Skeletal muscle satellite cell (primary cell): ENCODE results near the gene RGS11.

Source experiments
- H3K27me3 ChIP-seq: 2 replicates; pipeline ENCODE4 v1.7.0; 2013; ENCODE audit warnings: low read length; ENCODE audit not compliant: control insufficient read depth, insufficient read depth
- H3K36me3 ChIP-seq: 2 replicates; pipeline ENCODE4 v1.7.0; 2013; ENCODE audit warnings: mild to moderate bottlenecking, control low read depth, low read length; ENCODE audit not compliant: insufficient read depth
- H3K4me1 ChIP-seq: 2 replicates; pipeline ENCODE4 v1.7.0; 2013; ENCODE audit warnings: low read length; ENCODE audit not compliant: control insufficient read depth, insufficient read depth
- H3K4me2 ChIP-seq: 2 replicates; pipeline ENCODE4 v1.7.0; 2013; ENCODE audit warnings: mild to moderate bottlenecking, low read length
- H3K4me3 ChIP-seq: 2 replicates; pipeline ENCODE4 v1.7.0; 2013; ENCODE audit warnings: low read length
- H3K9ac ChIP-seq: 2 replicates; pipeline ENCODE4 v1.7.0; 2013; ENCODE audit warnings: mild to moderate bottlenecking, low read depth, low read length, moderate library complexity
- H3K9me3 ChIP-seq: replicated peaks from 2 replicates; pipeline ENCODE4 v1.7.0; 2013; ENCODE audit warnings: mild to moderate bottlenecking, control low read depth, low read length

The RGS11 gene

GRCh38 chr16:311725-312124, 36.0 kb upstream of the RGS11 start:
- Histone ChIP-seq H3K4me1 (no peaks in the 10 kb centered on the region), H3K4me3 (no peak overlapping the region), H3K4me2 (no peak overlapping the region), H3K27me3 (no peaks in the 10 kb centered on the region), H3K36me3 (peaks cover 43% of the 10 kb centered on the region), H3K9me3 (no peaks in the 10 kb centered on the region), H3K9ac (no peak overlapping the region)

- H3K4me3 ChIP-seq: no peak overlapping the region
- H3K9me3 ChIP-seq: no peaks in the 10 kb centered on the region
- no peak overlapping the region for H3K4me2 ChIP-seq
- no peaks in the 10 kb centered on the region for H3K4me1 ChIP-seq
- H3K9ac ChIP-seq: no peak overlapping the region
- no peaks in the 10 kb centered on the region for H3K27me3 ChIP-seq
- H3K36me3 ChIP-seq: peaks cover 48% of the 10 kb centered on the region
These were observed 33.7 kb upstream of the RGS11 start for GRCh38 chr16:309476-309875.

- Histone ChIP-seq H3K27me3 (no peaks in the 10 kb centered on the region), H3K4me3 (no peak overlapping the region), H3K36me3 (peaks cover 35% of the 10 kb centered on the region), H3K4me1 (no peaks in the 10 kb centered on the region), H3K4me2 (no peak overlapping the region), H3K9me3 (no peaks in the 10 kb centered on the region), H3K9ac (no peak overlapping the region)
These were observed 32.1 kb upstream of the RGS11 start for GRCh38 chr16:307691-308312.

- Histone ChIP-seq H3K27me3 (no peaks in the 10 kb centered on the region), H3K4me2 (no peak overlapping the region), H3K4me3 (no peak overlapping the region), H3K9me3 (no peaks in the 10 kb centered on the region), H3K4me1 (no peaks in the 10 kb centered on the region), H3K36me3 (peaks cover 27% of the 10 kb centered on the region), H3K9ac (no peak overlapping the region)
These were observed 31.2 kb upstream of the RGS11 start for GRCh38 chr16:306911-307370.

- Histone ChIP-seq H3K27me3 (no peaks in the 10 kb centered on the region), H3K36me3 (peaks cover 23% of the 10 kb centered on the region), H3K9me3 (no peaks in the 10 kb centered on the region), H3K4me3 (no peak overlapping the region), H3K9ac (no peak overlapping the region), H3K4me2 (no peak overlapping the region), H3K4me1 (no peaks in the 10 kb centered on the region)
These were observed 30.3 kb upstream of the RGS11 start for GRCh38 chr16:305916-306626.

GRCh38 chr16:303760-304505, 28.2 kb upstream of the RGS11 start:
- Histone ChIP-seq H3K4me1 (no peaks in the 10 kb centered on the region), H3K9ac (no peak overlapping the region), H3K4me3 (no peak overlapping the region), H3K9me3 (no peaks in the 10 kb centered on the region), H3K27me3 (no peaks in the 10 kb centered on the region), H3K4me2 (no peak overlapping the region), H3K36me3 (peaks cover 17% of the 10 kb centered on the region)

- Histone ChIP-seq H3K36me3 (peaks cover 12% of the 10 kb centered on the region), H3K9me3 (no peaks in the 10 kb centered on the region), H3K4me3 (no peak overlapping the region), H3K4me2 (no peak overlapping the region), H3K9ac (no peak overlapping the region), H3K27me3 (no peaks in the 10 kb centered on the region), H3K4me1 (no peaks in the 10 kb centered on the region)
These were observed 26.2 kb upstream of the RGS11 start for GRCh38 chr16:301950-302349.

- Histone ChIP-seq H3K9me3 (no peaks in the 10 kb centered on the region), H3K36me3 (peaks cover 16% of the 10 kb centered on the region), H3K9ac (no peak overlapping the region), H3K4me1 (no peaks in the 10 kb centered on the region), H3K4me3 (no peak overlapping the region), H3K4me2 (no peak overlapping the region), H3K27me3 (no peaks in the 10 kb centered on the region)
These were observed 25.5 kb upstream of the RGS11 start for GRCh38 chr16:301235-301634.

GRCh38 chr16:297832-298231, 22.1 kb upstream of the RGS11 start:
- H3K9me3 ChIP-seq: no peaks in the 10 kb centered on the region
- H3K36me3 ChIP-seq: peaks cover 13% of the 10 kb centered on the region
- H3K9ac ChIP-seq: no peak overlapping the region
- H3K4me1 ChIP-seq: no peaks in the 10 kb centered on the region
- no peak overlapping the region for H3K4me2 ChIP-seq
- H3K27me3 ChIP-seq: no peaks in the 10 kb centered on the region
- no peak overlapping the region for H3K4me3 ChIP-seq

GRCh38 chr16:296806-297510, 21.2 kb upstream of the RGS11 start:
- peaks cover 18% of the 10 kb centered on the region for H3K36me3 ChIP-seq
- no peaks in the 10 kb centered on the region for H3K9me3 ChIP-seq
- H3K27me3 ChIP-seq: no peaks in the 10 kb centered on the region
- H3K4me3 ChIP-seq: no peak overlapping the region
- no peaks in the 10 kb centered on the region for H3K4me1 ChIP-seq
- H3K9ac ChIP-seq: no peak overlapping the region
- no peak overlapping the region for H3K4me2 ChIP-seq

GRCh38 chr16:296276-296675, 20.5 kb upstream of the RGS11 start:
- Histone ChIP-seq H3K9ac (no peak overlapping the region), H3K27me3 (no peaks in the 10 kb centered on the region), H3K4me2 (no peak overlapping the region), H3K36me3 (peaks cover 20% of the 10 kb centered on the region), H3K4me3 (no peak overlapping the region), H3K9me3 (no peaks in the 10 kb centered on the region), H3K4me1 (no peaks in the 10 kb centered on the region)
